GM19372 (cell line): Measurements from ENCODE around the gene MTA3.

Source experiments
- ATAC-seq: cut with Tn5 transposase; IDR thresholded peaks from one replicate; pipeline ENCODE4 v1.9.1; 2021; ENCODE audit warnings: mild to moderate bottlenecking, low read depth, moderate library complexity; ENCODE audit not compliant: unreplicated experiment

The MTA3 gene

GRCh38 chr2:42795275-42795674 is 226.8 kb downstream of the MTA3 start:
- no peak for ATAC-seq

GRCh38 chr2:42795841-42796301 is 227.4 kb downstream of the MTA3 start:
- peak; percentile 38 for ATAC-seq

GRCh38 chr2:42796427-42797248 is 228.2 kb downstream of the MTA3 start:
- no peak for ATAC-seq

- ATAC-seq, result no peak
Observed at GRCh38 chr2:42797281-42797680, 228.8 kb downstream of the MTA3 start.

- no peak for ATAC-seq
Observed at GRCh38 chr2:42799881-42800280, 231.4 kb downstream of the MTA3 start.

GRCh38 chr2:42800461-42800962 is 232.1 kb downstream of the MTA3 start:
- ATAC-seq, result no peak

- ATAC-seq, result no peak
Observed at GRCh38 chr2:42800981-42801380, 232.5 kb downstream of the MTA3 start.

GRCh38 chr2:42801381-42801780 is 232.9 kb downstream of the MTA3 start:
- ATAC-seq, result no peak

GRCh38 chr2:42802150-42802549 is 233.7 kb downstream of the MTA3 start:
- ATAC-seq, result no peak

GRCh38 chr2:42804338-42804737 is 235.9 kb downstream of the MTA3 start:
- ATAC-seq, result no peak

- no peak for ATAC-seq
Observed at GRCh38 chr2:42804891-42805290, 236.5 kb downstream of the MTA3 start.
